Tibial nerve (tissue), 4 donors: ENCODE measurements around the gene POLR3A.

Experiments
- CTCF ChIP-seq, 5 experiments: fragments of 200-600 bp in 3 of 5; fragments of 450-650 bp in 2 of 5; sonication (generic) in 3 of 5; IDR thresholded peaks; one replicate each; pipeline ENCODE4 v1.5.1; 2016 to 2019; ENCODE audit warnings: antibody characterized with exemption in 5 of 5, mild to moderate bottlenecking in 3 of 5, moderate library complexity in 2 of 5
- EP300 ChIP-seq, 2 donors: sonication (generic); formaldehyde crosslinking; IDR thresholded peaks; one replicate each; pipeline ENCODE4 v1.6.1; 2017; ENCODE audit warnings: antibody characterized with exemption in 2 of 2, mild to moderate bottlenecking in 1 of 2
- POLR2A ChIP-seq, 2 donors: fragments of 450-650 bp; IDR thresholded peaks; one replicate each; pipeline ENCODE4 v1.6.1; 2017; ENCODE audit warnings: antibody characterized with exemption in 2 of 2, mild to moderate bottlenecking in 2 of 2, moderate library complexity in 2 of 2

- TF ChIP-seq CTCF (IDR thresholded peaks at IDR 0.05) (no peak), POLR2A (IDR thresholded peaks at IDR 0.05) (no peak), EP300 (IDR thresholded peaks at IDR 0.05) (peak in 1 of 2 donors; percentile 44)
These were observed 45.7 kb downstream of the POLR3A start for GRCh38 chr10:77983384-77984341.
